ENCODE data around the gene TSPAN31.

GRCh38 chr12:57755454-57756372 is 10.9 kb downstream of the TSPAN31 start:
- TF ChIP-seq, protein P1, sequence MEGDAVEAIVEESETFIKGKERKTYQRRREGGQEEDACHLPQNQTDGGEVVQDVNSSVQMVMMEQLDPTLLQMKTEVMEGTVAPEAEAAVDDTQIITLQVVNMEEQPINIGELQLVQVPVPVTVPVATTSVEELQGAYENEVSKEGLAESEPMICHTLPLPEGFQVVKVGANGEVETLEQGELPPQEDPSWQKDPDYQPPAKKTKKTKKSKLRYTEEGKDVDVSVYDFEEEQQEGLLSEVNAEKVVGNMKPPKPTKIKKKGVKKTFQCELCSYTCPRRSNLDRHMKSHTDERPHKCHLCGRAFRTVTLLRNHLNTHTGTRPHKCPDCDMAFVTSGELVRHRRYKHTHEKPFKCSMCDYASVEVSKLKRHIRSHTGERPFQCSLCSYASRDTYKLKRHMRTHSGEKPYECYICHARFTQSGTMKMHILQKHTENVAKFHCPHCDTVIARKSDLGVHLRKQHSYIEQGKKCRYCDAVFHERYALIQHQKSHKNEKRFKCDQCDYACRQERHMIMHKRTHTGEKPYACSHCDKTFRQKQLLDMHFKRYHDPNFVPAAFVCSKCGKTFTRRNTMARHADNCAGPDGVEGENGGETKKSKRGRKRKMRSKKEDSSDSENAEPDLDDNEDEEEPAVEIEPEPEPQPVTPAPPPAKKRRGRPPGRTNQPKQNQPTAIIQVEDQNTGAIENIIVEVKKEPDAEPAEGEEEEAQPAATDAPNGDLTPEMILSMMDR (IDR thresholded peaks at IDR 0.05): no peak
- TF ChIP-seq POLR2A (IDR thresholded peaks at IDR 0.05) (no peak), EP300 (IDR thresholded peaks at IDR 0.05) (no peak)
